CD4-positive, alpha-beta T cell treated with Interferon alpha-2 for 1 hour (primary cell): ENCODE results near the gene ADAP2.
"Not testable (repeated sequence)": the region's sequence is repeated elsewhere in the genome, so short reads cannot be mapped to it uniquely, and the experiment has no call there.

Experiments used
- DNase-seq, 2 donors: peaks; one replicate each; pipeline ENCODE4 v3.0.0-alpha.2; 2020 to 2022

Gene ADAP2

GRCh38 chr17:30921544-30922196, at the start of gene ADAP2:
Gene ADAP2, plus strand, starts transcription at chr17:30921945. Its CDS starts 70 bp downstream, at chr17:30922015.
- DNase-seq: peak; percentile 22 to 37

GRCh38 chr17:30886187-30886586, 35.6 kb upstream of the ADAP2 start:
- DNase-seq: no peak

GRCh38 chr17:30894236-30894635, 27.5 kb upstream of the ADAP2 start:
- no peak for DNase-seq

GRCh38 chr17:30897311-30897710, 24.4 kb upstream of the ADAP2 start:
- no peak for DNase-seq

- peak in 1 of 2 donors; percentile 9 for DNase-seq
Observed at GRCh38 chr17:30905742-30906100, 16.0 kb upstream of the ADAP2 start.

- DNase-seq: peak; percentile 85 to 91
Observed at GRCh38 chr17:30906101-30906911, 15.4 kb upstream of the ADAP2 start, which contains the start of gene TEFM. Gene TEFM, minus strand, starts transcription at chr17:30906238. Its CDS starts 40 bp downstream, at chr17:30906198.

- DNase-seq: no peak
Observed at GRCh38 chr17:30908717-30909420, 12.9 kb upstream of the ADAP2 start.

GRCh38 chr17:30910151-30910550, 11.6 kb upstream of the ADAP2 start:
- not testable (repeated sequence) for DNase-seq

- DNase-seq: no peak
Observed at GRCh38 chr17:30913955-30914354, 7.8 kb upstream of the ADAP2 start.

- no peak for DNase-seq
Observed at GRCh38 chr17:30915833-30916611, 5.7 kb upstream of the ADAP2 start.

GRCh38 chr17:30917050-30917449, 4.7 kb upstream of the ADAP2 start:
- no peak for DNase-seq

GRCh38 chr17:30920282-30920681, 1.5 kb upstream of the ADAP2 start:
- no peak for DNase-seq

- DNase-seq: no peak
Observed at GRCh38 chr17:30920683-30921543, 832 bp upstream of the ADAP2 start.

- DNase-seq: no peak
Observed at GRCh38 chr17:30922235-30923030, 688 bp downstream of the ADAP2 start.

GRCh38 chr17:30924341-30924740, 2.6 kb downstream of the ADAP2 start:
- no peak for DNase-seq

GRCh38 chr17:30926516-30926915, 4.8 kb downstream of the ADAP2 start:
- no peak for DNase-seq

- no peak for DNase-seq
Observed at GRCh38 chr17:30927756-30928155, 6.0 kb downstream of the ADAP2 start.

GRCh38 chr17:30928584-30928983, 6.8 kb downstream of the ADAP2 start:
- DNase-seq: no peak

GRCh38 chr17:30929081-30929633, 7.4 kb downstream of the ADAP2 start:
- no peak for DNase-seq

GRCh38 chr17:30929861-30930260, 8.1 kb downstream of the ADAP2 start:
- not testable (repeated sequence) for DNase-seq

GRCh38 chr17:30930495-30930894, 8.8 kb downstream of the ADAP2 start:
- DNase-seq: no peak
